ENCODE measurements around the gene SAMSN1. TPM values are rescaled to one million over a fixed set of nuclear protein-coding genes. Genes with fewer than 3 reads are reported as not detected.
"Not testable (repeated sequence)": the region's sequence is repeated elsewhere in the genome, so short reads cannot be mapped to it uniquely, and the experiment has no call there.

The SAMSN1 gene
- total RNA-seq, 1 donor from 2014 or later = 1.0 TPM

- Histone ChIP-seq H3K4me1 (no peaks in the 10 kb centered on the region), H3K27me3 (ENCODE audit: low read depth) (no peaks in the 10 kb centered on the region), H3K36me3 (no peaks in the 10 kb centered on the region), H3K9me3 (replicated peaks) (peaks cover 7% of the 10 kb centered on the region), H3K27ac (replicated peaks) (no peak overlapping the region), H3K4me3 (no peak overlapping the region)
- intact Hi-C loops (cut with micrococcal nuclease) = no loop called here
- no peak for TF ChIP-seq CTCF (IDR thresholded peaks at IDR 0.05; ENCODE audit: borderline replicate concordance)
- no peak for DNase-seq
Observed at GRCh38 chr21:14520535-14520934, 25.6 kb downstream of the SAMSN1 start.

- peaks cover 8% of the 10 kb centered on the region for H3K9me3 ChIP-seq (replicated peaks)
- DNase-seq = no peak
- no peaks in the 10 kb centered on the region for H3K27me3 ChIP-seq (ENCODE audit: low read depth)
- no peaks in the 10 kb centered on the region for H3K36me3 ChIP-seq
- TF ChIP-seq CTCF (IDR thresholded peaks at IDR 0.05; ENCODE audit: borderline replicate concordance) = no peak
- H3K4me3 ChIP-seq = no peak overlapping the region
- intact Hi-C loops (cut with micrococcal nuclease) = no loop called here
- no peaks in the 10 kb centered on the region for H3K4me1 ChIP-seq
- H3K27ac ChIP-seq (replicated peaks) = no peak overlapping the region
Observed at GRCh38 chr21:14519000-14519399, 27.1 kb downstream of the SAMSN1 start.

- no peak for TF ChIP-seq CTCF (IDR thresholded peaks at IDR 0.05; ENCODE audit: borderline replicate concordance)
- intact Hi-C loops (cut with micrococcal nuclease) = no loop called here
- H3K36me3 ChIP-seq = no peaks in the 10 kb centered on the region
Observed at GRCh38 chr21:14513804-14514203, 32.3 kb downstream of the SAMSN1 start.

GRCh38 chr21:14506859-14507457, 39.2 kb downstream of the SAMSN1 start:
- intact Hi-C loops (cut with micrococcal nuclease); DNase-seq; H3K27ac ChIP-seq (replicated peaks); H3K4me3 ChIP-seq; H3K36me3 ChIP-seq; H3K4me1 ChIP-seq; H3K27me3 ChIP-seq (ENCODE audit: low read depth): not testable (repeated sequence)
- H3K9me3 ChIP-seq (replicated peaks) = peaks cover 26% of the 10 kb centered on the region

More at GRCh38 chr21:14513804-14514203, 32.3 kb downstream of the SAMSN1 start:
- Histone ChIP-seq H3K4me1 (no peaks in the 10 kb centered on the region), H3K9me3 (replicated peaks) (peaks cover 15% of the 10 kb centered on the region), H3K4me3 (no peak overlapping the region), H3K27ac (replicated peaks) (no peak overlapping the region), H3K27me3 (ENCODE audit: low read depth) (no peaks in the 10 kb centered on the region)
- DNase-seq = no peak

- Histone ChIP-seq H3K27me3 (ENCODE audit: low read depth) (no peaks in the 10 kb centered on the region), H3K36me3 (no peaks in the 10 kb centered on the region), H3K27ac (replicated peaks) (no peak overlapping the region), H3K4me3 (no peak overlapping the region), H3K4me1 (no peaks in the 10 kb centered on the region), H3K9me3 (replicated peaks) (no peaks in the 10 kb centered on the region)
- no peak for DNase-seq
- no peak for TF ChIP-seq CTCF (IDR thresholded peaks at IDR 0.05; ENCODE audit: borderline replicate concordance)
- intact Hi-C loops (cut with micrococcal nuclease) = no loop called here
Observed at GRCh38 chr21:14500873-14501272, 45.2 kb downstream of the SAMSN1 start.

- Histone ChIP-seq H3K27me3 (ENCODE audit: low read depth) (no peaks in the 10 kb centered on the region), H3K4me3 (no peak overlapping the region), H3K27ac (replicated peaks) (no peak overlapping the region), H3K9me3 (replicated peaks) (peaks cover 4% of the 10 kb centered on the region), H3K4me1 (no peaks in the 10 kb centered on the region), H3K36me3 (no peaks in the 10 kb centered on the region)
- intact Hi-C loops (cut with micrococcal nuclease) = no loop called here
- TF ChIP-seq CTCF (IDR thresholded peaks at IDR 0.05; ENCODE audit: borderline replicate concordance) = no peak
- DNase-seq = no peak
Observed at GRCh38 chr21:14499316-14499715, 46.8 kb downstream of the SAMSN1 start.

Measured in left ventricle myocardium inferior (tissue), 1 donor.